GM12878 (cell line): ENCODE results near the gene PRSS58. TPM values are rescaled to one million over a fixed set of nuclear protein-coding genes. Genes with fewer than 3 reads are reported as not detected.

Experiments
- ATAC-seq: fragments of 200-7000 bp; cut with Tn5 transposase; 3 replicates; pipeline ENCODE4 v1.9.1; 2020; ENCODE audit warnings: mild to moderate bottlenecking, moderate library complexity
- BruUV-seq: library from RNA; stranded (reverse); fragments of 400-500 nt; replicated peaks from 2 replicates; lab custom pipeline; 2021; lab: Mats Ljungman, UMichigan
- CTCF ChIA-PET: fragments of 300-600 bp; sonication (Branson Sonifier 250); formaldehyde crosslinking; extraction: SDS; loops from one replicate; lab custom pipeline; 2021; ENCODE audit warnings: inconsistent platforms; lab: Yijun Ruan, JAX
- POLR2A ChIA-PET: fragments of 350-600 bp; formaldehyde crosslinking; extraction: SDS; loops from one replicate; lab custom pipeline; 2021; ENCODE audit warnings: inconsistent platforms; lab: Charles Lee
- RAD21 ChIA-PET: fragments of 300-600 bp; sonication (Branson Sonifier 250); formaldehyde crosslinking; loops from one replicate; lab custom pipeline; 2023; ENCODE audit warnings: antibody characterized with exemption; ENCODE audit not compliant: unreplicated experiment; lab: Charles Lee
- SMC1A ChIA-PET: fragments of 300-600 bp; sonication (Branson Sonifier 250); formaldehyde crosslinking; loops from one replicate; lab custom pipeline; 2023; ENCODE audit not compliant: unreplicated experiment, uncharacterized antibody; lab: Charles Lee
- DNase-seq: peaks from one replicate; pipeline ENCODE4 v3.0.0-alpha.2; 2011; ENCODE audit warnings: low read depth, low spot score
- FAIRE-seq: peaks from 3 replicates; lab custom pipeline; 2011; peaks lifted over from hg19 to GRCh38; lab: Jason Lieb, UNC
- H2AFZ ChIP-seq: 2 replicates; pipeline ENCODE4 v1.6.0; 2011; ENCODE audit warnings: low read depth, low read length, control low read depth; ENCODE audit not compliant: control insufficient read depth
- H3K27ac ChIP-seq: 2 replicates; pipeline ENCODE4 v1.5.1; 2011; ENCODE audit warnings: control low read depth; ENCODE audit not compliant: control insufficient read depth, insufficient read depth
- H3K27me3 ChIP-seq, 2 experiments: replicated peaks in 1 of 2; 2 replicates each; pipeline versions ENCODE4 v1.6.0 to v1.6.1; 2011; ENCODE audit warnings: low read length in 1 of 2; ENCODE audit not compliant: control insufficient read depth in 2 of 2, insufficient read depth in 2 of 2
- H3K36me3 ChIP-seq, 2 experiments: 2 replicates each; pipeline ENCODE4 v1.5.1; 2011; ENCODE audit warnings: low read length in 1 of 2; ENCODE audit not compliant: control insufficient read depth in 2 of 2, insufficient read depth in 2 of 2
- H3K4me1 ChIP-seq: 2 replicates; pipeline ENCODE4 v1.6.1; 2011; ENCODE audit warnings: mild to moderate bottlenecking, low read length, moderate library complexity, mixed read lengths; ENCODE audit not compliant: control insufficient read depth, insufficient read depth
- H3K4me2 ChIP-seq: 2 replicates; pipeline ENCODE4 v1.6.0; 2011; ENCODE audit warnings: control low read depth; ENCODE audit not compliant: control insufficient read depth, insufficient read depth
- H3K4me3 ChIP-seq: fragments of 200-600 bp; sonication (generic); 2 replicates; pipeline ENCODE4 v1.5.1; 2016
- H3K79me2 ChIP-seq: 2 replicates; pipeline ENCODE4 v1.6.0; 2011; ENCODE audit warnings: low read length; ENCODE audit not compliant: control insufficient read depth, insufficient read depth
- H3K9ac ChIP-seq: 2 replicates; pipeline ENCODE4 v1.8.0; 2011; ENCODE audit warnings: low read length, control low read depth, mixed read lengths; ENCODE audit not compliant: control insufficient read depth, insufficient read depth
- H3K9me3 ChIP-seq: replicated peaks from 3 replicates; pipeline ENCODE4 v1.5.1; 2011; ENCODE audit warnings: mild to moderate bottlenecking, low read length; ENCODE audit not compliant: control insufficient read depth, insufficient read depth
- H4K20me1 ChIP-seq: 2 replicates; pipeline ENCODE4 v1.6.0; 2011; ENCODE audit not compliant: control insufficient read depth, insufficient read depth
- BCL3 ChIP-seq: IDR thresholded peaks from 2 replicates; pipeline ENCODE4 v1.6.1; 2011; ENCODE audit warnings: borderline replicate concordance, low read depth, mild to moderate bottlenecking, moderate library complexity, low read length; ENCODE audit not compliant: insufficient read depth, poor library complexity, severe bottlenecking
- BMI1 ChIP-seq: fragments of 450-650 bp; IDR thresholded peaks from 2 replicates; pipeline ENCODE4 v1.6.1; 2016; ENCODE audit warnings: mild to moderate bottlenecking, moderate library complexity, borderline replicate concordance
- CHD4 ChIP-seq: fragments of 200-600 bp; sonication (generic); IDR thresholded peaks from 2 replicates; pipeline ENCODE4 v1.6.1; 2016; ENCODE audit warnings: mild to moderate bottlenecking
- EZH2 ChIP-seq: IDR thresholded peaks from 2 replicates; pipeline ENCODE4 v1.6.1; 2012; ENCODE audit warnings: low read depth, mild to moderate bottlenecking, control low read depth, inconsistent platforms, low read length, borderline replicate concordance; ENCODE audit not compliant: control insufficient read depth
- HDGF ChIP-seq: fragments of 450-650 bp; IDR thresholded peaks from 2 replicates; pipeline ENCODE4 v1.6.1; 2016; ENCODE audit warnings: antibody characterized with exemption
- KAT2A ChIP-seq: conservative IDR thresholded peaks from 2 replicates; pipeline ENCODE4 v1.6.1; 2011; ENCODE audit warnings: low read depth, low read length; ENCODE audit not compliant: control insufficient read depth
- KLF5 ChIP-seq: fragments of 450-650 bp; IDR thresholded peaks from 2 replicates; pipeline ENCODE4 v1.6.1; 2014; ENCODE audit warnings: mild to moderate bottlenecking; ENCODE audit not compliant: partially characterized antibody
- LARP7 ChIP-seq: fragments of 450-650 bp; IDR thresholded peaks from 2 replicates; pipeline ENCODE4 v1.6.1; 2017; ENCODE audit warnings: mild to moderate bottlenecking
- NR2C2 ChIP-seq: IDR thresholded peaks from 2 replicates; pipeline ENCODE4 v1.6.1; 2011; ENCODE audit warnings: borderline replicate concordance, low read depth; ENCODE audit not compliant: control insufficient read depth, insufficient read length
- RAD21 ChIP-seq: IDR thresholded peaks from 2 replicates; pipeline ENCODE4 v1.6.1; 2011; ENCODE audit warnings: mild to moderate bottlenecking, low read depth, low read length, moderate library complexity; ENCODE audit not compliant: insufficient read depth
- RELA ChIP-seq: fragments of 450-650 bp; IDR thresholded peaks from 2 replicates; pipeline ENCODE4 v1.8.0; 2014; ENCODE audit warnings: borderline replicate concordance; ENCODE audit not compliant: partially characterized antibody
- SUZ12 ChIP-seq: fragments of 200-600 bp; sonication (generic); IDR thresholded peaks from one replicate; pipeline ENCODE4 v1.6.1; 2018; ENCODE audit warnings: antibody characterized with exemption, mild to moderate bottlenecking; ENCODE audit not compliant: unreplicated experiment
- in situ Hi-C: fragments of 300-500 bp; cut with MboI; formaldehyde crosslinking; loops from 9 replicates; pipeline ENCODE4 v1.14.3; 2018; ENCODE audit warnings: mixed read lengths
- intact Hi-C: fragments of 100-400 bp; cut with micrococcal nuclease; formaldehyde crosslinking; loops from one replicate; pipeline ENCODE4 v1.14.2; 2022; ENCODE audit not compliant: unreplicated experiment
- polyA plus RNA-seq, 11 experiments: library from polyadenylated mRNA; depleted of rRNA in 4 of 11; unstranded in 6 of 11; stranded (reverse) in 5 of 11; fragments of >200 nt; fragmentation: Nextera tagmentation in 4 of 11; fragmentation: Illumina TruSeq in 1 of 11; extraction: Ambion mirVana in 4 of 11; extraction: Trizol in 1 of 11; gene quantifications; 1 replicate in 1 of 11; 2 replicates in 10 of 11; pipeline versions ENCODE4 v1.2.1 to v1.2.3, GENCODE V29; 2011 to 2016; ENCODE audit warnings: inconsistent platforms in 2 of 11, missing spikeins in 2 of 11, low read depth in 1 of 11
- total RNA-seq, 4 experiments: library from RNA; depleted of rRNA in 3 of 4; stranded (reverse); fragments of >200 nt in 3 of 4; fragmentation: Illumina TruSeq in 1 of 4; extraction: Trizol in 1 of 4; gene quantifications; 2 replicates each; pipeline versions ENCODE4 v1.2.1 to v1.2.3, GENCODE V29; 2013 to 2021
- TF ChIP-seq, protein P1 (sequence below): fragments of 450-650 bp; IDR thresholded peaks from 2 replicates; pipeline ENCODE4 v1.6.1; 2017; ENCODE audit warnings: borderline replicate concordance

The PRSS58 gene
- total and polyA plus RNA-seq, 10 of the 15 experiments (the other 5 are each of a cell fraction or from before 2014, with no cell fraction given): not detected

- intact Hi-C loops: no loop called here
- no peak for TF ChIP-seq HDGF
- no peak for TF ChIP-seq RELA
- no peak for TF ChIP-seq BMI1
- no peak for TF ChIP-seq EZH2
- no peak for TF ChIP-seq SUZ12
- TF ChIP-seq KAT2A: no peak
- TF ChIP-seq NR2C2: no peak
- no peak for TF ChIP-seq LARP7
- TF ChIP-seq, protein P1, sequence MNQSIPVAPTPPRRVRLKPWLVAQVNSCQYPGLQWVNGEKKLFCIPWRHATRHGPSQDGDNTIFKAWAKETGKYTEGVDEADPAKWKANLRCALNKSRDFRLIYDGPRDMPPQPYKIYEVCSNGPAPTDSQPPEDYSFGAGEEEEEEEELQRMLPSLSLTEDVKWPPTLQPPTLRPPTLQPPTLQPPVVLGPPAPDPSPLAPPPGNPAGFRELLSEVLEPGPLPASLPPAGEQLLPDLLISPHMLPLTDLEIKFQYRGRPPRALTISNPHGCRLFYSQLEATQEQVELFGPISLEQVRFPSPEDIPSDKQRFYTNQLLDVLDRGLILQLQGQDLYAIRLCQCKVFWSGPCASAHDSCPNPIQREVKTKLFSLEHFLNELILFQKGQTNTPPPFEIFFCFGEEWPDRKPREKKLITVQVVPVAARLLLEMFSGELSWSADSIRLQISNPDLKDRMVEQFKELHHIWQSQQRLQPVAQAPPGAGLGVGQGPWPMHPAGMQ: no peak
- no peak for TF ChIP-seq KLF5
- TF ChIP-seq RAD21: no peak
- TF ChIP-seq BCL3: no peak
- TF ChIP-seq CHD4: no peak
- BruUV-seq: no TSS peak
- FAIRE-seq (no peak), DNase-seq (no peak), ATAC-seq (no peak)
- no peaks in the 10 kb centered on the region for H3K79me2 ChIP-seq
- SMC1A ChIA-PET: no interaction called here
- H3K27me3 ChIP-seq: no peaks in the 10 kb centered on the region
- no peaks in the 10 kb centered on the region for H3K36me3 ChIP-seq
- no peak overlapping the region for H3K9ac ChIP-seq
- H4K20me1 ChIP-seq: no peaks in the 10 kb centered on the region
- H3K4me1 ChIP-seq: no peaks in the 10 kb centered on the region
- CTCF ChIA-PET: no interaction called here
- no peak overlapping the region for H3K4me3 ChIP-seq
- in situ Hi-C loops: no loop called here
- no peak overlapping the region for H3K4me2 ChIP-seq
- no peak overlapping the region for H3K27ac ChIP-seq
- POLR2A ChIA-PET: interaction anchor here (0.6 kb wide), 1 partner anchor 938 kb away, joined by 3 read pairs; no protein-coding TSS in a partner anchor
- no peaks in the 10 kb centered on the region for H3K9me3 ChIP-seq
- no peak overlapping the region for H2AFZ ChIP-seq
- RAD21 ChIA-PET: no interaction called here
Measured at GRCh38 chr7:142249918-142250317, 7.9 kb downstream of the PRSS58 start.
